Cardiac muscle cell (in vitro differentiated cells and primary cell): ENCODE results near the gene KIF12. TPM values are rescaled to one million over a fixed set of nuclear protein-coding genes. Genes with fewer than 3 reads are reported as not detected.

ENCODE experiments used
- DNase-seq, 2 donors: peaks; one replicate each; pipeline versions ENCODE4 v3.0.0 to v3.0.0-alpha.2; 2010 to 2017; ENCODE audit warnings: low read depth in 1 of 2, low spot score in 1 of 2
- H3K27ac ChIP-seq: fragments of 200-600 bp; sonication (generic); 2 replicates; pipeline ENCODE4 v1.5.1; 2016
- H3K27me3 ChIP-seq: fragments of 200-600 bp; sonication (generic); 2 replicates; pipeline ENCODE4 v1.6.0; 2016; ENCODE audit warnings: control low read depth
- H3K36me3 ChIP-seq: fragments of 200-600 bp; sonication (generic); 2 replicates; pipeline ENCODE4 v1.5.1; 2016; ENCODE audit warnings: control low read depth
- H3K4me1 ChIP-seq: fragments of 200-600 bp; sonication (generic); 2 replicates; pipeline ENCODE4 v1.8.1; 2017; ENCODE audit warnings: low read depth, mild to moderate bottlenecking, mixed run types
- H3K4me3 ChIP-seq: fragments of 200-600 bp; sonication (generic); 2 replicates; pipeline ENCODE4 v1.5.1; 2016; ENCODE audit warnings: mild to moderate bottlenecking
- H3K9me3 ChIP-seq: fragments of 200-600 bp; sonication (generic); 2 replicates; pipeline ENCODE4 v1.5.1; 2017; ENCODE audit warnings: low read depth, mild to moderate bottlenecking, control low read depth
- polyA plus RNA-seq: library from polyadenylated mRNA; unstranded; fragments of >200 nt; fragmentation: Nextera tagmentation; extraction: Ambion mirVana; gene quantifications from 2 replicates; pipeline ENCODE4 v1.2.1, GENCODE V29; 2016
- total RNA-seq: library from RNA; depleted of rRNA; stranded (reverse); fragments of >200 nt; gene quantifications from 2 replicates; pipeline ENCODE4 v1.2.3, GENCODE V29; 2016
- TF ChIP-seq, protein P1 (sequence below): IDR thresholded peaks from 2 replicates; pipeline ENCODE4 v1.5.1; 2012; ENCODE audit warnings: low read depth, mild to moderate bottlenecking, low read length

Gene KIF12
- total and polyA plus RNA-seq, 2 experiments from 2014 or later, result 0.64 to 1.1 TPM

DNA sequence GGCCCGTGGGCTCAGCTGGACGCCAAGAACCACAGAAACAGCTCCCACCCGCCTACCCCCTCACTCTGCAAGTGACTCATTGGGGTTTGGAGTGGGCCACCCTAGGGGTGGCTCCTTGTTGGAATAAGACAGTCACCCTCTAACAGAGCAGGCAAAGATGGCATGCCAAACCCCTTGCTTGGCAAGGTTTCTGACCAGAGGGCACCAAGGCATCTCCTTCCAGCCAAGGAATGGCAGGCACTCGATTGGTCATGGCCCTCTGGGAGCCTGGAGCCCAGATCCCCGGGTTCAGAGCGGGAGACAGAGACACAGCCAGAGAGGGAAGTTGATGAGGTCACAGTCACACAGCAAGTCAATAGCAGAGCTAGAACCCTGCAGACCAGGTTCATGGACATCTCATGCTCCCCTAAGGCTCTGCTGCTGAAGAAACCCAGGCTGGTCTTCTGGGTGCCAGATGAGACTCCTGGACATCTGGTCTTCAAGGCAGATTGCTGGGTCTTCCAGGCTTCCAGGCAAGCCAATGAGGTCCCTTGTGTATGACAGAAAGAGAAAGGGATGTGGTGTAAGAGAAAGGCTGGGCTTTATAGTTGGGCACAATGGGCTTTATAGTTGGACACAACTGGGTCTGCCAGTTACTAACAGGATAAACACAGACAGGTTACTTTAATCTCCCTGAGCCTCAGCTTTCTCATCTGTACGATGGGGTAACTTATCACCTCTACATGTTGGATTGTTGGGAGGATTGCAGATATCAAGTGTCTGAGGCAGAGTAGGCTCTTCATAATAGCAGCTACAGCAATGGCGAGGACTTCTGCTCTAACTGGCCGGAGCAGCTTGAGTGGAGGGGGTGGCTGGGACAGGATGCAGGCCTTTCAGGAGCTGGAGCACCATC lies 23.3 kb upstream of the KIF12 start:
- no peak for DNase-seq
- Histone ChIP-seq H3K36me3 (no peaks in the 10 kb centered on the region), H3K4me3 (no peak overlapping the region), H3K4me1 (peaks cover 29% of the 10 kb centered on the region), H3K27ac (no peak overlapping the region), H3K9me3 (no peaks in the 10 kb centered on the region), H3K27me3 (no peaks in the 10 kb centered on the region)
- TF ChIP-seq, protein P1, sequence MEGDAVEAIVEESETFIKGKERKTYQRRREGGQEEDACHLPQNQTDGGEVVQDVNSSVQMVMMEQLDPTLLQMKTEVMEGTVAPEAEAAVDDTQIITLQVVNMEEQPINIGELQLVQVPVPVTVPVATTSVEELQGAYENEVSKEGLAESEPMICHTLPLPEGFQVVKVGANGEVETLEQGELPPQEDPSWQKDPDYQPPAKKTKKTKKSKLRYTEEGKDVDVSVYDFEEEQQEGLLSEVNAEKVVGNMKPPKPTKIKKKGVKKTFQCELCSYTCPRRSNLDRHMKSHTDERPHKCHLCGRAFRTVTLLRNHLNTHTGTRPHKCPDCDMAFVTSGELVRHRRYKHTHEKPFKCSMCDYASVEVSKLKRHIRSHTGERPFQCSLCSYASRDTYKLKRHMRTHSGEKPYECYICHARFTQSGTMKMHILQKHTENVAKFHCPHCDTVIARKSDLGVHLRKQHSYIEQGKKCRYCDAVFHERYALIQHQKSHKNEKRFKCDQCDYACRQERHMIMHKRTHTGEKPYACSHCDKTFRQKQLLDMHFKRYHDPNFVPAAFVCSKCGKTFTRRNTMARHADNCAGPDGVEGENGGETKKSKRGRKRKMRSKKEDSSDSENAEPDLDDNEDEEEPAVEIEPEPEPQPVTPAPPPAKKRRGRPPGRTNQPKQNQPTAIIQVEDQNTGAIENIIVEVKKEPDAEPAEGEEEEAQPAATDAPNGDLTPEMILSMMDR, result no peak

DNA sequence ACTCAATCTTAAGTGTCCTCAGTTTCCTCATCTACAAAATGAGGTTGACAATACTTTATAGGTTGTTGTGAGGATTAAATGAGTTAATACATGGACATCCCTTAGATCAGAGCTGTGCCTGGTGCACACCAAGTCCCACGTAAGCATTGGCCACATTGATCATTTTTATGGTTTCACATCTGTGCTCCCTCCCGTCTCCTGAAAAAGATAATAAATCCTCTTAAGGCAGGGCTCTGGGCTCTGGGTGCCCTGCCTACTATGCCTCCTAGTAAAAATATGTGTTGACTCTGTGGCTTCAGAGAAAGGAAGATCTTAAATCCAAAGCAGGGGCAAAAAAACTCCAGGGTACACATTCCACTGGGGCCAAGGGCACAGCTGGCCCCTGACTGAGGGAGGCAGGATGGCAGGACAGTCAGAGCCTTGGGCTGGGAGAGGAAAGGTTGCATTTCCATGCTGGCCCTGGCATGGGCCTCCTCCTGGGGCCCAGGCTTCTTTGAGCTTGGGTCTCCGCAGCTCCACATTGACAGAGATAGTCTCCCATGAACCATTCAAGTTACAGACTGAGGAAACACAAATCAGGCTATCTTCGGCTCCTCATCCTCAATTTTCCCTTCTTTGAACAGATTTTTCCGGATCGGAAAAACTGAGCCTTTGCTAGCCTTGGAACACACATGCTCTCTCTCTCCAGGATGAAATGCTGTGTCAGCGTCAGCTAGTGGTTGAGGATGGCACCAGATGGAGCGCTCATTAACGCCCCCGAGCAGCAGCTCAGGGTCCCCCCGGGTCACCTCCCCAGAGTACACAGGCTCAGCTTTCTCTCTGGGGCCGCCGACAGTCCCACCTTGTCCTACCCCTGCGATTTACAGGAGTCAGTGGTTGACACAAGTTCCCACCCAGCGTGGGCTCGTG lies 22.4 kb upstream of the KIF12 start:
- Histone ChIP-seq H3K27ac (no peak overlapping the region), H3K4me3 (no peak overlapping the region), H3K4me1 (peaks cover 29% of the 10 kb centered on the region), H3K36me3 (no peaks in the 10 kb centered on the region), H3K9me3 (no peaks in the 10 kb centered on the region), H3K27me3 (no peaks in the 10 kb centered on the region)
- no peak for DNase-seq
- TF ChIP-seq, protein P1, result no peak

DNA sequence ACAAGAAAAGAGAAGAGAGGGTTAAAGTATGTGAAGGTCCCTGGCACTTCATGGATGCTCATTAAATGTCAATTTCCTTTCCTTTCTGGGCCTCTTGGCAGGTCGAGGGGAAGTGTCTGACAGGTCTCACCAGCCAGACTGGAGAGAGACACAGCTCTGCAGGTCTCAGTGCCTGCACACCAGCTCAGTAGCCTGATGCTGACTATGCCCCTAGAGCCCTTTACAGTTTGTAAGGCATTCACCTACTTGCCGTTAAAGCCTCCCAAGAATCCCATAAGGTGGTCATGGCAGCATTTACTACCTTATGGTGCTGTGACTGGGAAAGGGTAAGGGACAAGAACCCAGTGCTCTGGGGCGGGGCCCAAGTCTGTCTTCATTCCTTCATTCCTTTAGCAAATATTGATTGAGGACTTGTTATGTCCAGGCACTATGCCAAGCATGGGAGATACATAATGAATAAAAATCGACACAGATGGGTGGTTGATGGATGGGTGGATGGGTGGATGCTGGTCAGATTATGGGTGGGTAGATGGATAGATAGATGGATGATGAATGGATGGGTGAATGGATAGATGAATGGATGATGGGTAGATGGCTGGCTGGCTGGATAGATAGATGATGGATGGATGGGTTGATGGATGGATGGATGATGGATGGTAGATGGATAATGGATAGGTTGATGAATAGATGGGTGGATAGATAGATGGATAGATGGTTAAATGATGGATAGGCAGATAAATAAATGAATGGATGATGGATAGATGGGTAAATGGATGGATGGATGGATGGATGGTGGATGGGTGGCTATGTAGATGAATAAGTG lies 21.3 kb upstream of the KIF12 start:
- Histone ChIP-seq H3K4me3 (no peak overlapping the region), H3K36me3 (no peaks in the 10 kb centered on the region), H3K4me1 (peaks cover 31% of the 10 kb centered on the region), H3K27me3 (no peaks in the 10 kb centered on the region), H3K9me3 (no peaks in the 10 kb centered on the region), H3K27ac (no peak overlapping the region)
- DNase-seq, result no peak
- TF ChIP-seq, protein P1, result no peak

DNA sequence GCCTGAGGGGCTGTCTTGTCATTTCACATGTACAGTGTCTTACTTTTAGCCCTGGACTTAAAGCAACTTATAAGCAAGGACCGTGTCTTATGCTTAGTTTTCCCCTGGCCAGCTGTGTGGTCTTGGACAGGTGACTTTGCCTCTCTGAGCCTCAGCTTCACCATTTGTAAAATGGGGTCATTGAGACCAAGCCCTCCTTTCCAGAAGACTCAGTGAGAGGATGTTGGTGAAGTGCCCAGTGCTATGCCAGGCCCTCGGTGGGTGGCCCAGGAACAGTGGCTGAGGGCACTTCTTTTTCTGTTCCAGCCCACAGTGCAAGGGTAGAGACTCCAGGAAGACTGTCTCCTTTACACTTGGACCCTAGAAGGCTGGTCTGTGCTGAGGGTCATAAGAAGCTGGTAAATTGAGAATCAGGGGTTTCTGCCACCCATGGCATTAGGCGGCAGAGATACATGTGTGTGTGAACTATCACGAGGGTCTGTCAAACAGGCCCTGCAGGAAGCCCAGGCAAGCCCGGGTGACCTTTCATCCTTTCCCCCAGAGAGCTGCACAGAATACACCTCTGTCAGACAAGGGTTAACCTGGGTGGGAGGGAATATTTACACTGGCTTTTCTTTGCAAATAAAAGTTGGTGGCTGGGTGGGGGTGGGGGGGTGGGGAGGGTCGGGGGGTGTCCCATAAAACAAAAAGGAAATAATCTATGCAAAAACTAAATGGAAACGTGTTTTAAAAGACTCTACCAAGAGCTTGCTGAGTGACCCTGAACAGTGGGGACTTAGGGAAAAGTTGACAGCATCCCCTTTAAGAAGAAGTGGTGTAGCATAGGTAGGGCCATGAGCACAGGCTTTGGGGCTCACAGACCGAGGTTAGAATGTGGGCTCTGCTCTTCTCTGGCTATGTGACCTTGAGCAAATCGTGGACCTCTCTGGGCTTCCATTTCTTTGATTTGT lies 20.4 kb upstream of the KIF12 start:
- no peaks in the 10 kb centered on the region for H3K9me3 ChIP-seq
- no peak overlapping the region for H3K4me3 ChIP-seq
- no peak for DNase-seq
- no peaks in the 10 kb centered on the region for H3K36me3 ChIP-seq
- peaks cover 31% of the 10 kb centered on the region for H3K4me1 ChIP-seq
- no peak overlapping the region for H3K27ac ChIP-seq
- TF ChIP-seq, protein P1, result no peak
- H3K27me3 ChIP-seq, result no peaks in the 10 kb centered on the region
